Esophagus muscularis mucosa (tissue), 4 donors: ENCODE measurements around the gene AMOTL2.

Source experiments
- EP300 ChIP-seq: sonication (generic); formaldehyde crosslinking; IDR thresholded peaks from one replicate; pipeline ENCODE4 v1.6.1; 2017; ENCODE audit warnings: antibody characterized with exemption
- POLR2A ChIP-seq: fragments of 450-650 bp; IDR thresholded peaks from one replicate; pipeline ENCODE4 v1.6.1; 2017; ENCODE audit warnings: antibody characterized with exemption, moderate library complexity, mild to moderate bottlenecking, low read depth
- TF ChIP-seq, protein P1 (sequence below), 3 experiments: fragments of 200-600 bp in 2 of 3; fragments of 450-650 bp in 1 of 3; sonication (generic) in 2 of 3; IDR thresholded peaks; one replicate each; pipeline ENCODE4 v1.5.1; 2017 to 2019; ENCODE audit warnings: antibody characterized with exemption in 3 of 3, mild to moderate bottlenecking in 2 of 3, moderate library complexity in 1 of 3

DNA sequence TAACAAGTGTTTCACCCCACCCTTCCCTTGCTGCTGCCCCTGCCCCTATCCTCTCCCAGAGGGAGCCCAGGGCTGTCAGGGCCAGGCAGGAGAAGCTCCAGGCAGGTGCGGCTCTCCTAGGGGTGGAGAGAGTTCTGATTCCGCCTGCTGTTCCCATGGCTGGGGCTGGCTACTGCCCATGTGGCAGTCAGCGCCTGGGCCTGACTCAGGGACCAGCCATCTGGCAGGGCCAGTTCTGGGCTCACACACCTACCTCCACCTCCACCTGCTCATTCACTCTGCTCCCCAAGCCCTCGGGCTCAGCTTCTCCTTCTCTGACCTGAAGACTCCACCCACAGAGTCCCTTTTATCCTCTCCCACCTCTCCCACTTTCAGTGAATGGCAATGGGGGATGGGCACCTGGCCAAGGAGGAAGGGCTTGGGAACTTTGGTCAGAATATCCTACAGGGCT is 23.4 kb downstream of the AMOTL2 start:
- TF ChIP-seq, protein P1, sequence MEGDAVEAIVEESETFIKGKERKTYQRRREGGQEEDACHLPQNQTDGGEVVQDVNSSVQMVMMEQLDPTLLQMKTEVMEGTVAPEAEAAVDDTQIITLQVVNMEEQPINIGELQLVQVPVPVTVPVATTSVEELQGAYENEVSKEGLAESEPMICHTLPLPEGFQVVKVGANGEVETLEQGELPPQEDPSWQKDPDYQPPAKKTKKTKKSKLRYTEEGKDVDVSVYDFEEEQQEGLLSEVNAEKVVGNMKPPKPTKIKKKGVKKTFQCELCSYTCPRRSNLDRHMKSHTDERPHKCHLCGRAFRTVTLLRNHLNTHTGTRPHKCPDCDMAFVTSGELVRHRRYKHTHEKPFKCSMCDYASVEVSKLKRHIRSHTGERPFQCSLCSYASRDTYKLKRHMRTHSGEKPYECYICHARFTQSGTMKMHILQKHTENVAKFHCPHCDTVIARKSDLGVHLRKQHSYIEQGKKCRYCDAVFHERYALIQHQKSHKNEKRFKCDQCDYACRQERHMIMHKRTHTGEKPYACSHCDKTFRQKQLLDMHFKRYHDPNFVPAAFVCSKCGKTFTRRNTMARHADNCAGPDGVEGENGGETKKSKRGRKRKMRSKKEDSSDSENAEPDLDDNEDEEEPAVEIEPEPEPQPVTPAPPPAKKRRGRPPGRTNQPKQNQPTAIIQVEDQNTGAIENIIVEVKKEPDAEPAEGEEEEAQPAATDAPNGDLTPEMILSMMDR (IDR thresholded peaks at IDR 0.05) = no peak
- no peak for TF ChIP-seq POLR2A
- TF ChIP-seq EP300 = no peak
